WI38 (cell line): ENCODE measurements around the gene ZC3H8.

Experiments used
- H3K4me3 ChIP-seq: 2 replicates; pipeline ENCODE4 v1.5.1; 2011; ENCODE audit warnings: low read depth, mild to moderate bottlenecking, control low read depth, low read length
- CTCF ChIP-seq: IDR thresholded peaks from 2 replicates; pipeline ENCODE4 v1.5.1; 2012; ENCODE audit warnings: low read depth, mild to moderate bottlenecking, control low read depth, low read length

The ZC3H8 gene

GRCh38 chr2:112175958-112176573, 78.8 kb downstream of the ZC3H8 start:
- no peak overlapping the region for H3K4me3 ChIP-seq
- no peak for TF ChIP-seq CTCF

GRCh38 chr2:112175333-112175732, 79.5 kb downstream of the ZC3H8 start:
- H3K4me3 ChIP-seq: no peak overlapping the region
- no peak for TF ChIP-seq CTCF

- H3K4me3 ChIP-seq: no peak overlapping the region
- no peak for TF ChIP-seq CTCF
Observed at GRCh38 chr2:112174383-112174782, 80.5 kb downstream of the ZC3H8 start.

DNA sequence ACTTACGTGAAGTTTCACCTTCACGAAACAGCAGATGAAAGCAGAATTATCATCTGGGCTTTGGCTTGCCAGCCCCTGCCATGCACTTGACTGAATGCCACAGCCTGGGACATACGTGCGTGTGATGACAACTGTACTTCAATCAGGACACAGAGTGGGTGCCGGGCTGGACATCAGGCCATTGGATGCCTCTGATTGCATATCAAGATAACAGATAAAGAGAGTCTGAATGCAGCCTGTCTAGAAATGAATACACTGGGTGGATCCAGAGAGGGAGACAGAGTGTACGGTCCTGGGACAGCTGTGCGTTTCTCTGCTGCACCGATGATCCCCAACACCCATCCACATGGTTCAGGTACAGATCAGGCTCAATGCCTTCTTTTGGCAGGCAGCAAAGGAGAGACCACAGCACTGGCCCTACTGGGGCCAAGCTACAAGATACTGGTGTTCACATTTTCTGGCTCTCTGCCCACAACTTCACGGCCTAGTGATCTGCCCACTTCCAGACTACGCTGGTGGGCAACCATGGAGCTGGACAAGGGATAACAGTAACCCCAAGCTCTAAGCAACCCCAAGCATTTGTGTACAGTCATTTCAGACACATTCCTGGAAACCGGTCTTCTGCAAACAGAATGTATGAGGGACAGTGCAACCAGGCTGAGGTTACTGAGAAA, 81.1 kb downstream of the ZC3H8 start:
- no peak for TF ChIP-seq CTCF
- no peak overlapping the region for H3K4me3 ChIP-seq

DNA sequence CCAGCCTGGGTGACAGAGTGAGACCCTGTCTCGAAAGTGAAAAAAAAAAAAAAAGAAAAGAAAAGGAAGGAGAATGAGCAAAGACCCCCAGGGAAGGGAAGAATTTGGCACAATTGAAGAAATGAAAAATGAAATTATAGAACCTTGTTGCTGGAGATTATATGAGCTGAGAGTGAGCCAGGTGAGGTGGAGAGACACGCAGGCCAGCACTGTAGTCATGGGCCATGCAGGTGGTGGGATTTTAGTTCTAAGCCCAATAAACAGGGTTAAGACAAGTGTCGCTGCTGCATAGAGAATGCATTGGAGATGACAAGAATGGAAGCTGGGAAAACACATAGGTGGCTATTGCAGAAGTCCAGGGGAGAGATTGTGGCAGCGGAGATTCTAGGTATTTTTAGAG, 84.3 kb downstream of the ZC3H8 start:
- H3K4me3 ChIP-seq: no peak overlapping the region
- no peak for TF ChIP-seq CTCF

DNA sequence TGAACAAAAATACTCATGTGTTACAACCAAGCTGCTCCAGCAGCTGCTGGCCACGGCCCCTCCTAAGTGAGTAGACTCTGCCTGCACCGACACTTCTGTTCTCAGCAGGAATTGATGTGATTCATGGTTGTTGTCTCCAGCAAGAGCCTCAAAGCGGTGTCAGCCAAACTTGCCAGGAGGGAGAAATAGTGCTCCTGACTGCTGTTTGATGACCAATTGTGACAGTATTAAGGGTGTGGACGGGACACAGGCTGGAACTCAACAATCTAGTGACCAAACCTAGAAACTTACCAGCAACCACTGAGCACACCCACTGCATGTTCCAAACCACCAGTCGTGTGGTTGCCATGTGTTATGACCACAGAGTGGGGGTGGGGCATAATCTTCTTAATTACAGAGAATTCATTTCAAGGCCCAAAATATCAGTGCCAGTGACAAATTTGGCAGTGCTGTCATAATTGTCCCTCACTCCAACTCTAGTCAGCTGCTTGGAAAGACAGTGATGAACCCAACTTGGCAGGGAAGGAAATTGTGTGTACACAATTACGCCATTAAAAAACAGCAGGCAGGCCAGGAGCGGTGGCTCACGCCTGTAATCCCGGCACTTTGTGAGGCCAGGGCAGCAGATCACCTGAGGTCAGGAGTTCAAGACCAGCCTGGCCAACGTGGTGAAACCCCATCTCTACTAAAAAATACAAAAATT, 86.3 kb downstream of the ZC3H8 start:
- no peak overlapping the region for H3K4me3 ChIP-seq
- no peak for TF ChIP-seq CTCF
